RWPE2 (cell line): ENCODE data around the gene CDC42BPA.
A peak's percentile ranks its signal among the peaks of the same experiment; 100 is the strongest.

Source experiments
- ATAC-seq: fragments of 200-7000 bp; cut with Tn5 transposase; 3 replicates; pipeline ENCODE4 v1.9.1; 2021; ENCODE audit warnings: low read depth
- DNase-seq: peaks from one replicate; pipeline ENCODE4 v3.0.0-alpha.2; 2020; ENCODE audit warnings: low spot score
- H3K27ac ChIP-seq: fragments of 450-650 bp; 2 replicates; pipeline ENCODE4 v1.5.1; 2017; ENCODE audit warnings: mild to moderate bottlenecking; ENCODE audit not compliant: poor library complexity, severe bottlenecking
- H3K27me3 ChIP-seq: fragments of 250-450 bp; sonication (Bioruptor Pico); 2 replicates; pipeline ENCODE4 v1.5.1; 2021; ENCODE audit warnings: mild to moderate bottlenecking, moderate library complexity; ENCODE audit not compliant: insufficient read depth, poor library complexity, severe bottlenecking
- H3K36me3 ChIP-seq: fragments of 250-450 bp; sonication (Bioruptor Pico); 2 replicates; pipeline ENCODE4 v1.5.1; 2020; ENCODE audit warnings: low read depth, mild to moderate bottlenecking, moderate library complexity
- H3K4me1 ChIP-seq: fragments of 250-450 bp; sonication (Bioruptor Pico); 2 replicates; pipeline ENCODE4 v1.5.1; 2021; ENCODE audit warnings: mild to moderate bottlenecking, moderate library complexity; ENCODE audit not compliant: insufficient read depth, poor library complexity, severe bottlenecking
- H3K4me3 ChIP-seq: fragments of 250-450 bp; sonication (Bioruptor Pico); 2 replicates; pipeline ENCODE4 v1.5.1; 2021; ENCODE audit warnings: mild to moderate bottlenecking, moderate library complexity; ENCODE audit not compliant: severe bottlenecking
- H3K9me3 ChIP-seq: fragments of 250-450 bp; sonication (Bioruptor Pico); 2 replicates; pipeline ENCODE4 v1.5.1; 2021; ENCODE audit warnings: mild to moderate bottlenecking, moderate library complexity; ENCODE audit not compliant: severe bottlenecking
- CTCF ChIP-seq: fragments of 450-650 bp; IDR thresholded peaks from one replicate; pipeline ENCODE4 v1.5.1; 2017; ENCODE audit warnings: mild to moderate bottlenecking, moderate library complexity; ENCODE audit not compliant: poor library complexity, severe bottlenecking

The CDC42BPA gene

DNA sequence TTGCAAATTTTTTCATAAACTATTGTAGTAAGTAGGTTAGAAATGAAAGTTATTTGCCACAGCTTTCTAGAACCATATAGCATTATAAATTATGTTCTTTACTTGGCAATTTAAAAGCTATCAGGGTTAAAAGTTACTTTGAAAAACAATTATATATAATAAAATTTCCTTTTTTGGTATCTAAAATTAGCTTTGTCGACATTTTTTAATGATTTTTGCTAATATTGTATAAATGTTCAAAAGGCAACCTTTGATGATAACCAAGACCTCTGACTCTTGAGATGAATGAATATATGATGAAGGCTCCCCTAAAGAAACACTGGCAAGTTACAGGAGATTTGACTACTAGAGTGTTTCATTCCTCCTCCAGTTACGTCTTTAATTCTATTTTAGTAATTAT lies 121.2 kb downstream of the CDC42BPA start:
- Histone ChIP-seq H3K4me1 (no peaks in the 10 kb centered on the region), H3K27me3 (no peaks in the 10 kb centered on the region), H3K36me3 (no peaks in the 10 kb centered on the region), H3K9me3 (no peaks in the 10 kb centered on the region), H3K27ac (no peak overlapping the region), H3K4me3 (no peak overlapping the region)
- no peak for DNase-seq
- no peak for TF ChIP-seq CTCF
- no peak for ATAC-seq

- DNase-seq (no peak), ATAC-seq (peak; percentile 56; the same call in 1 of the 3 replicates)
- Histone ChIP-seq H3K27me3 (no peaks in the 10 kb centered on the region), H3K4me1 (no peaks in the 10 kb centered on the region), H3K36me3 (no peaks in the 10 kb centered on the region), H3K27ac (no peak overlapping the region), H3K4me3 (no peak overlapping the region), H3K9me3 (no peaks in the 10 kb centered on the region)
- no peak for TF ChIP-seq CTCF
Measured at GRCh38 chr1:227192163-227192562, 126.1 kb downstream of the CDC42BPA start.

DNA sequence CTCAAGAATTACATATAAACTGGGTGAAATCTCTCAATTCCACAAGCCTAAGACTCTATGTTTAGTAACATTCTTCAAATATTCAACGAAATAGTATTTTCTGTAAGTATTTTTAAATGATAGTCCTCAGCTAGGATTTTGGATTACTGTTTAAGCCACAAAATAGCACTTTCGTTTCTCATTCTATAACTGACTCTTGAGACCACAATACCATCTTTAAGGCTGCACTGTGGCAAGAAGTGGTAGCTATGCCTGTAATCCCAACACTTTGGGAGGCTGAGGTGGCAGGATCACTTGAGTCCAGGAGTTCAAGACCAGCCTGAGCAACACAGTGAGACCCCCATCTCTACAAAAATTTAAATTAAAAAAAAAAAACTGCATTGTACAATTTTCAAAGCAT lies 126.7 kb downstream of the CDC42BPA start:
- no peak for DNase-seq
- no peaks in the 10 kb centered on the region for H3K9me3 ChIP-seq
- TF ChIP-seq CTCF, result no peak
- H3K36me3 ChIP-seq, result no peaks in the 10 kb centered on the region
- H3K4me3 ChIP-seq, result no peak overlapping the region
- no peaks in the 10 kb centered on the region for H3K27me3 ChIP-seq
- H3K4me1 ChIP-seq, result no peaks in the 10 kb centered on the region
- no peak overlapping the region for H3K27ac ChIP-seq
- no peak for ATAC-seq

- DNase-seq (no peak), ATAC-seq (no peak)
- H3K36me3 ChIP-seq, result no peaks in the 10 kb centered on the region
- H3K4me3 ChIP-seq, result no peak overlapping the region
- no peak for TF ChIP-seq CTCF
- no peak overlapping the region for H3K27ac ChIP-seq
- no peaks in the 10 kb centered on the region for H3K9me3 ChIP-seq
- no peaks in the 10 kb centered on the region for H3K4me1 ChIP-seq
- H3K27me3 ChIP-seq, result no peaks in the 10 kb centered on the region
Measured at GRCh38 chr1:227190321-227190720, 128.0 kb downstream of the CDC42BPA start.

DNA sequence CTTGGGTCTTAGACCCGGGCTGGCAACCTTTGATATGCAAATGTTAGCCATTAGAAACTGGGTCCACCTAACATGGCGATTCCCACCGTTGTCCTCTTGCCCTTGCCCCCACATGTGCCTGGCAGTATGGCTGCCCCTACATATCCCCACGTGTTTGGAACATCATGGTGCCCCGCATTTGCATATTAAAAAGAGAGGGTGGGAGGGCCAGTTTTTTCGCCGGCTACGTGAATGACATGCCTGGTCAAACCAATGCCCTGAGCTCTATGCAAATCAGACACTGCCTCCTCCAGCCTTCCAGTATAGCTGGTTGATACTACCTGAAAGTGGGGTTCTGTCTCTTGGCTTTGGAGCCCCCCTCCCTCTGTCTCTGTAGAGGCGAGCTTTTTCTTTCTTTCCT lies 133.0 kb downstream of the CDC42BPA start:
- Histone ChIP-seq H3K27me3 (no peaks in the 10 kb centered on the region), H3K27ac (no peak overlapping the region), H3K36me3 (no peaks in the 10 kb centered on the region), H3K4me3 (no peak overlapping the region), H3K9me3 (no peaks in the 10 kb centered on the region), H3K4me1 (no peaks in the 10 kb centered on the region)
- TF ChIP-seq CTCF, result no peak
- ATAC-seq, result no peak
- DNase-seq, result no peak
